Measurements from ENCODE around the gene MS4A14. TPM values are rescaled to one million over a fixed set of nuclear protein-coding genes. Genes with fewer than 3 reads are reported as not detected.

Gene MS4A14
- total and polyA plus RNA-seq, 3 donors from 2014 or later = 32.7 to 154 (median 127) TPM

DNA sequence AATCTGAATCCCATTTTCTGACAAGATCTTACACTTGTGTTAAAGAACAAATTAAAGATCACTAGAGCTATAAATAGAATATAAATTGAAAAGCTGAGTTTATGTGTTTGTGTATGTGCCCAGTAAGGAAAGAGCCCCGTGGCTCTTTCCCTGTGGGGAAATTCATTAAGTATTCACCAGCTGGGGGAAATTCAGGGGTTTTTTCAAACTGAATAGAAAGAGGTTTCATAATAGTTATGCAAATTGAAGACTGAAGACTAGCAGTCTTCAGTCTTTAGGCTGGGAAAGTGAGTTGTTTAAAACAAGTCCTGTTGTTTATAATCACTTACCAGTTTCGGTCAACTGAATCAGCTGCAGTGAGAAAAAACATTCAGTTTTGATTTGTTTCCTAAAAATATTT is 29.2 kb upstream of the MS4A14 start:
- intact Hi-C loops (cut with DNase I; ENCODE audit: low total_unique reads) = no loop called here

GRCh38 chr11:60367896-60368295 is 28.4 kb upstream of the MS4A14 start:
- Histone ChIP-seq H3K27me3 (no peaks in the 10 kb centered on the region), H3K9me3 (no peaks in the 10 kb centered on the region), H3K36me3 (ENCODE audit: low read depth, missing control alignments) (no peaks in the 10 kb centered on the region), H3K27ac (no peak overlapping the region), H3K4me3 (no peak overlapping the region), H3K4me1 (no peaks in the 10 kb centered on the region)
- WGBS, 2 donors = 78 to 80% methylated on average over 19 of the region's 19 CpGs
- no peak for DNase-seq
- intact Hi-C loops (cut with DNase I; ENCODE audit: low total_unique reads) = no loop called here
- TF ChIP-seq, protein P1, sequence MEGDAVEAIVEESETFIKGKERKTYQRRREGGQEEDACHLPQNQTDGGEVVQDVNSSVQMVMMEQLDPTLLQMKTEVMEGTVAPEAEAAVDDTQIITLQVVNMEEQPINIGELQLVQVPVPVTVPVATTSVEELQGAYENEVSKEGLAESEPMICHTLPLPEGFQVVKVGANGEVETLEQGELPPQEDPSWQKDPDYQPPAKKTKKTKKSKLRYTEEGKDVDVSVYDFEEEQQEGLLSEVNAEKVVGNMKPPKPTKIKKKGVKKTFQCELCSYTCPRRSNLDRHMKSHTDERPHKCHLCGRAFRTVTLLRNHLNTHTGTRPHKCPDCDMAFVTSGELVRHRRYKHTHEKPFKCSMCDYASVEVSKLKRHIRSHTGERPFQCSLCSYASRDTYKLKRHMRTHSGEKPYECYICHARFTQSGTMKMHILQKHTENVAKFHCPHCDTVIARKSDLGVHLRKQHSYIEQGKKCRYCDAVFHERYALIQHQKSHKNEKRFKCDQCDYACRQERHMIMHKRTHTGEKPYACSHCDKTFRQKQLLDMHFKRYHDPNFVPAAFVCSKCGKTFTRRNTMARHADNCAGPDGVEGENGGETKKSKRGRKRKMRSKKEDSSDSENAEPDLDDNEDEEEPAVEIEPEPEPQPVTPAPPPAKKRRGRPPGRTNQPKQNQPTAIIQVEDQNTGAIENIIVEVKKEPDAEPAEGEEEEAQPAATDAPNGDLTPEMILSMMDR (IDR thresholded peaks at IDR 0.05) = no peak
- TF ChIP-seq POLR2A (IDR thresholded peaks at IDR 0.05) = no peak

More for the DNA sequence above, 29.2 kb upstream of the MS4A14 start:
- 64 to 69% methylated on average over 2 of the region's 2 CpGs for WGBS, 2 donors
- Histone ChIP-seq H3K27ac (no peak overlapping the region), H3K4me3 (no peak overlapping the region), H3K9me3 (no peaks in the 10 kb centered on the region), H3K36me3 (ENCODE audit: low read depth, missing control alignments) (no peaks in the 10 kb centered on the region), H3K27me3 (no peaks in the 10 kb centered on the region), H3K4me1 (no peaks in the 10 kb centered on the region)
- DNase-seq = no peak
- TF ChIP-seq, protein P1 (IDR thresholded peaks at IDR 0.05) = no peak
- no peak for TF ChIP-seq POLR2A (IDR thresholded peaks at IDR 0.05)

DNA sequence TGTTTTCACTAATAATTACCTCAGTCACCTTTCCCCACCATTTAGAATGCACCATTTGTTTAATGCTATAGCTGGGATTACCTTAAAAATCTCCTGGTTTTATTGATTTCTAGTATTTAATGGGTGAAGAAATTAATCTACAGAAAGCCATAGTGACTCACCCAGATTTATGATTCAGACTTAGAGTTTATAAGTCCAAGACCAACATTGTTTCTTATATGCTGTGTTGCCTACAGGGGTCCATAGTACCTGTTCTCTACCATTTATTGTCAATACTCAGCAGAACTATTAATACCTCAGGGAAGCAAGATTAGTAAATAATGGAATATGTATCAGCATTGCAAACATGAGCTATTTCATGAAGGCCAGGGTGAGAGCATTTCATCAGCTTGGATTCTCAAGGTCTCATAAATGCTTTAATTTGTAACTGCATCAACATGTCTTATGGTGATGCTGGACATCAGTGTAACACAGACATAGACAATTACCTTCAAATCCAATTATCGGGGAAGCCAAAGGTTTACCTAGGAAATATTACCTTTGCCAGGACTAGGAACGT is 25.9 kb upstream of the MS4A14 start:
- Histone ChIP-seq H3K36me3 (ENCODE audit: low read depth, missing control alignments) (no peaks in the 10 kb centered on the region), H3K27me3 (no peaks in the 10 kb centered on the region), H3K9me3 (no peaks in the 10 kb centered on the region), H3K4me3 (no peak overlapping the region), H3K27ac (no peak overlapping the region), H3K4me1 (no peaks in the 10 kb centered on the region)
- 68 to 69% methylated on average over 2 of the region's 2 CpGs for WGBS, 2 donors
- TF ChIP-seq POLR2A (IDR thresholded peaks at IDR 0.05) = no peak
- TF ChIP-seq, protein P1 (IDR thresholded peaks at IDR 0.05) = no peak
- no peak for DNase-seq
- intact Hi-C loops (cut with DNase I; ENCODE audit: low total_unique reads) = no loop called here

DNA sequence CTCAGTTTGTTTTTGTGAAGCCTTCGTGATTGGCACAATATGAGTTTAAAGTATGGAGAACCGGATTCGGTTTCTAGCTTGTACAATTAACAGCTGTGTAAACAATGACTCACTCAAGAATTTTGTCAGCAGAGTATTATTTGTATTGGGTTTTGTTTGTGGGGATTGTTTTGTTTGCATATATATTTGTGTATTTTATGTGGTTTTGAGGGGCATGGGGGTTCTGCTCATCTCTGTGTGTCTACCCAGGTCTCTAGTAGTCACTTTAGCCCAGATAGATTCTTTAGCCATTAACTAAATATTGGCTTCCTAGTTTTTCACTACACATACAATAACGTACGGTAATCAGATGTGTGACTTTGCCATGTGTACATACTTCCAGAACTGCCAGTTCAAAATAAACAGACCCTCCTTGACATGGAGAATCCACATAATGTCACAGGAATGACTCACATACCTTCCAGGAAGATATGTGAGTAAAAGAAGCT is 25.4 kb upstream of the MS4A14 start:
- intact Hi-C loops (cut with DNase I; ENCODE audit: low total_unique reads) = no loop called here
- H3K27ac ChIP-seq = no peak overlapping the region
- no peak overlapping the region for H3K4me3 ChIP-seq
- no peak for TF ChIP-seq POLR2A (IDR thresholded peaks at IDR 0.05)
- TF ChIP-seq, protein P1 (IDR thresholded peaks at IDR 0.05) = no peak
- H3K27me3 ChIP-seq = no peaks in the 10 kb centered on the region
- H3K4me1 ChIP-seq = no peaks in the 10 kb centered on the region
- WGBS, 2 donors = 54 to 59% methylated on average over 5 of the region's 5 CpGs
- DNase-seq = no peak
- no peaks in the 10 kb centered on the region for H3K9me3 ChIP-seq
- no peaks in the 10 kb centered on the region for H3K36me3 ChIP-seq (ENCODE audit: low read depth, missing control alignments)

DNA sequence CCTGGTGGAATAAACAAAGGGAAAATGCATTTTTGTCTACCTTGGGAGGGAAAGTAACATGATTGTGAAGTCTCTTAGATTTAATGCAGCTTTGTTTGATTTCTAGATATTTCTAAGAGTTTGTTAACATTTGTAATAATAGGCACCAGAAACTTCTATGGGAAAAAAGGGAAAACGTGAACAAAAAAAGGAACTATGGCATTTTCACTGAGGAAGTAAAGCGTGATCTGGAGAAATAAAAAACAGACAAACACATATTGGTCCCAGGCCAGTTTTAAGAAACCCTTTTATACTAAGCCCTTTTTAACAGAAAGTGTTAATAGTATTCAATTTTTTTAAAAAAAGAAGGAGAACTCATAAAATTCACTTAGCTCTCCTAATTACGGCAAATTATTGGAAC is 24.9 kb upstream of the MS4A14 start:
- no peaks in the 10 kb centered on the region for H3K4me1 ChIP-seq
- no peaks in the 10 kb centered on the region for H3K9me3 ChIP-seq
- H3K4me3 ChIP-seq = no peak overlapping the region
- intact Hi-C loops (cut with DNase I; ENCODE audit: low total_unique reads) = no loop called here
- TF ChIP-seq, protein P1 (IDR thresholded peaks at IDR 0.05) = no peak
- TF ChIP-seq POLR2A (IDR thresholded peaks at IDR 0.05) = no peak
- H3K27me3 ChIP-seq = no peaks in the 10 kb centered on the region
- 74 to 79% methylated on average over 3 of the region's 3 CpGs for WGBS, 2 donors
- DNase-seq = no peak
- H3K36me3 ChIP-seq (ENCODE audit: low read depth, missing control alignments) = no peaks in the 10 kb centered on the region
- H3K27ac ChIP-seq = no peak overlapping the region

All from testis (tissue), 3 donors.